Gastrocnemius medialis (tissue), 4 donors: ENCODE measurements around the gene FIBCD1.

ENCODE experiments used
- POLR2A ChIP-seq, 2 donors: fragments of 450-650 bp; IDR thresholded peaks; one replicate each; pipeline ENCODE4 v1.6.1; 2017; ENCODE audit warnings: antibody characterized with exemption in 2 of 2, mild to moderate bottlenecking in 2 of 2, moderate library complexity in 2 of 2
- TF ChIP-seq, protein P1 (sequence below), 5 experiments: fragments of 450-650 bp in 3 of 5; fragments of 200-600 bp in 2 of 5; sonication (generic) in 2 of 5; IDR thresholded peaks in 4 of 5; conservative IDR thresholded peaks in 1 of 5; 1 replicate in 4 of 5; 2 replicates in 1 of 5; pipeline ENCODE4 v1.5.1; 2016 to 2019; ENCODE audit warnings: antibody characterized with exemption in 5 of 5, mild to moderate bottlenecking in 3 of 5, moderate library complexity in 3 of 5

DNA sequence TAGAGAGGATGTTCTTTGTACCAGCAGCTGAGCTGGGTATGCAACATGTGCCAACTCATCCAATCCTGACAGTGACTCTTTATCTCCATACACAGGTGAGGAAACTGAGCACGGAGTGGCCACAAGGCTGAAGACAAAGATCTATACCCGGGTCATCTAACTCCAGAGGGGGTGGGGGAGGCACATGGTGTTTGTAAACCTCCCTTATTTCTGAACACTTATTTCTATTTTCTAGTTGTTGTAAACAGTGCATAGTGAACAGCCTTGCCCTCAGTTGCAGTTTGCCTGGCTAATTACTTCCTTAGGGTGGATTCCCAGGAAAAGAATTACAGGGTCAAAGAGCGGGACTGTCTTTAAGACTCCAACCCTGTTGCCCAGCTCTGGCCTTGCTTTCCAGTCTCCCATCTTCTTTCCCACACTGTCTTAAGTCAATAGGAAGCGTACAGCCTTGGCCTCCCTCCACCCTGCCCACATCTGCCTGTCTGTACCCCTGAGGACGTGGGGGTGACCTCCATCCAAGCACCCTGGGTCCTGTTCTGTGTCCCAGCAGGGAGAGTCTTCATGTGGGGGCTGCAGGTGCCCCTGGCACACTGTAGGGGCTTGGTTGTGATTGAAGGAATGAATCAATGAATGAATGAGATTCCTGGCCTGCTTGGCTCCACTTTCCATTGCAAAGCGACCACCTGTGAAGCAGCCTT is 13.2 kb upstream of the FIBCD1 start:
- TF ChIP-seq, protein P1, sequence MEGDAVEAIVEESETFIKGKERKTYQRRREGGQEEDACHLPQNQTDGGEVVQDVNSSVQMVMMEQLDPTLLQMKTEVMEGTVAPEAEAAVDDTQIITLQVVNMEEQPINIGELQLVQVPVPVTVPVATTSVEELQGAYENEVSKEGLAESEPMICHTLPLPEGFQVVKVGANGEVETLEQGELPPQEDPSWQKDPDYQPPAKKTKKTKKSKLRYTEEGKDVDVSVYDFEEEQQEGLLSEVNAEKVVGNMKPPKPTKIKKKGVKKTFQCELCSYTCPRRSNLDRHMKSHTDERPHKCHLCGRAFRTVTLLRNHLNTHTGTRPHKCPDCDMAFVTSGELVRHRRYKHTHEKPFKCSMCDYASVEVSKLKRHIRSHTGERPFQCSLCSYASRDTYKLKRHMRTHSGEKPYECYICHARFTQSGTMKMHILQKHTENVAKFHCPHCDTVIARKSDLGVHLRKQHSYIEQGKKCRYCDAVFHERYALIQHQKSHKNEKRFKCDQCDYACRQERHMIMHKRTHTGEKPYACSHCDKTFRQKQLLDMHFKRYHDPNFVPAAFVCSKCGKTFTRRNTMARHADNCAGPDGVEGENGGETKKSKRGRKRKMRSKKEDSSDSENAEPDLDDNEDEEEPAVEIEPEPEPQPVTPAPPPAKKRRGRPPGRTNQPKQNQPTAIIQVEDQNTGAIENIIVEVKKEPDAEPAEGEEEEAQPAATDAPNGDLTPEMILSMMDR (IDR thresholded peaks at IDR 0.05 in 4 of 5, conservative IDR thresholded peaks at IDR 0.05 in 1 of 5) = no peak
- no peak for TF ChIP-seq POLR2A (IDR thresholded peaks at IDR 0.05)
